SJCRH30 (cell line): ENCODE data around the gene TIA1. TPM values are rescaled to one million over a fixed set of nuclear protein-coding genes. Genes with fewer than 3 reads are reported as not detected.
"Not testable (repeated sequence)": the region's sequence is repeated elsewhere in the genome, so short reads cannot be mapped to it uniquely, and the experiment has no call there.

Experiments used
- DNase-seq, 2 experiments: peaks; one replicate each; pipeline ENCODE4 v3.0.0-alpha.2; 2015 to 2020
- H3K27ac ChIP-seq: fragments of 250-450 bp; sonication (Bioruptor Pico); 2 replicates; pipeline ENCODE4 v1.5.1; 2020; ENCODE audit warnings: mild to moderate bottlenecking, moderate library complexity
- H3K27me3 ChIP-seq: fragments of 250-450 bp; sonication (Bioruptor Pico); 2 replicates; pipeline ENCODE4 v1.5.1; 2020; ENCODE audit warnings: mild to moderate bottlenecking, moderate library complexity
- H3K36me3 ChIP-seq: fragments of 250-450 bp; sonication (Bioruptor Pico); 2 replicates; pipeline ENCODE4 v1.5.1; 2020; ENCODE audit warnings: mild to moderate bottlenecking, moderate library complexity
- H3K4me1 ChIP-seq: fragments of 250-450 bp; sonication (Bioruptor Pico); 2 replicates; pipeline ENCODE4 v1.5.1; 2020; ENCODE audit warnings: mild to moderate bottlenecking, moderate library complexity
- H3K4me3 ChIP-seq: fragments of 250-450 bp; sonication (Bioruptor Pico); 2 replicates; pipeline ENCODE4 v1.5.1; 2020; ENCODE audit warnings: mild to moderate bottlenecking, moderate library complexity
- H3K9me3 ChIP-seq: fragments of 250-450 bp; sonication (Bioruptor Pico); replicated peaks from 2 replicates; pipeline ENCODE4 v1.5.1; 2020; ENCODE audit warnings: mild to moderate bottlenecking, moderate library complexity
- total RNA-seq: library from RNA; depleted of rRNA; stranded (reverse); fragments of >200 nt; shearing (Covaris generic); gene quantifications from 2 replicates; pipeline ENCODE4 v1.2.3, GENCODE V29; 2014

TIA1 gene
- total RNA-seq, 1 experiment from 2014 or later = 189 TPM

- Histone ChIP-seq H3K27me3 (no peaks in the 10 kb centered on the region), H3K4me3 (no peak overlapping the region), H3K9me3 (no peaks in the 10 kb centered on the region), H3K36me3 (peaks cover 34% of the 10 kb centered on the region), H3K4me1 (peaks cover 8% of the 10 kb centered on the region), H3K27ac (no peak overlapping the region)
- DNase-seq = no peak
Measured at GRCh38 chr2:70243806-70244584, 4.4 kb downstream of the TIA1 start.

DNA sequence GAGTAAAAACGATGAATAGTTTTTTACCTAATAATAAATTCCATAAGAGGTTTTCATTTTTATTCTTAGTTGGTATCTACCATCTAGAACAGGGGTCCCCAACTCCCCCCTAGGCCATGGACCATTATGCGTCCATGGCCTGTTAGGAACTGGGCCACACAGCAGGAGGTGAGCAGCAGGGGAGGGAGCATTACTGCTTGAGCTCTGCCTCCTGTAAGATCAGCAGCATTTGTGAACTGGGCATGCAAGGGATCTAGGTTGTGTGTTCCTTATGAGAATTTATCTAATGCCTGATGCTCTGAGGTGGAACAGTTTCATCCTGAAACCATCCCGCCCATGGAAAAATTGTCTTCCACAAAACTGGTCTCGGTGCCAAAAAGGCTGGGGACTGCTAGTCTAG is 5.9 kb downstream of the TIA1 start:
- DNase-seq = no peak
- Histone ChIP-seq H3K27me3 (no peaks in the 10 kb centered on the region), H3K9me3 (no peaks in the 10 kb centered on the region)

DNA sequence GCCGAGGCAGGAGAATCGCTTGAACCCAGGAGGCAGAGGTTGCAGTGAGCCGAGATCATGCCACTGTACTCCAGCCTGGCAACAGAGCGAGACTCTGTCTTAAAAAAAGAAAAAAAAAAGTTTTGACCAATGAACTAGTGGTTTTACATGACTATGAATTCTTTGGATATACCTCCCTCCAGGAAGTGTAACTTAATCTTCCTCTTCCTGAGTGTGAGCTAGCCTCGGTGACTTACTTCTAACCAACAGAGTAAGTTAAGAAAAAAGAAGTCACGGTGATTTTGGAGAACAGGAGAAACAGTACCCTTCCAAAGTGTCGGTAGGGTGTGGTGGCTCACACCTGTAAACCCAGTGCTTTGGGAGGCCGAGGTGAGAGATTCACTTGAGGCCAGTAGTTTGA is 7.1 kb downstream of the TIA1 start:
- H3K36me3 ChIP-seq = peaks cover 53% of the 10 kb centered on the region
- no peaks in the 10 kb centered on the region for H3K27me3 ChIP-seq
- H3K27ac ChIP-seq = no peak overlapping the region
- DNase-seq = peak in 1 of 2 experiments; percentile 23
- no peaks in the 10 kb centered on the region for H3K9me3 ChIP-seq
- H3K4me3 ChIP-seq = no peak overlapping the region
- H3K4me1 ChIP-seq = peaks cover 8% of the 10 kb centered on the region

More for the DNA sequence above, 5.9 kb downstream of the TIA1 start:
- peaks cover 42% of the 10 kb centered on the region for H3K36me3 ChIP-seq
- no peak overlapping the region for H3K27ac ChIP-seq
- peaks cover 8% of the 10 kb centered on the region for H3K4me1 ChIP-seq
- no peak overlapping the region for H3K4me3 ChIP-seq

DNA sequence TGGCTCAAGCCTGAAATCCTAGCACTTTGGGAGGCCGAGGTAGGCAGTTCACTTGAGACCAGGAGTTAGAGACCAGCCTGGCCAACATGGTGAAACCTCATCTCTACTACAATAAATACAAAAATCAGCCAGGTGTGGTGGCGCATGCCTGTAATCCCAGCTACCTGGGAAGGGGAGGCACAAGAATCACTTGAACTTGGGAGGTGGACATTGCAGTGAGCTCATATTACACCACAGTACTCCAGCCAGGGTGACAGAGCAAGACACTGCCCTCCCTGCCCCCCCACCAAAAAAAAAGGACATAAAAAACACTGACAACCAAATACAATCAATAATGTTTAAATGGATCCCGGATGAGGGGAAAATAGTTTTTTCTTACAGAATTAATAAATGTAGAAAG is 7.8 kb downstream of the TIA1 start:
- Histone ChIP-seq H3K4me1 (peaks cover 8% of the 10 kb centered on the region), H3K36me3 (peaks cover 52% of the 10 kb centered on the region), H3K27ac (no peak overlapping the region), H3K4me3 (no peak overlapping the region), H3K27me3 (no peaks in the 10 kb centered on the region), H3K9me3 (no peaks in the 10 kb centered on the region)
- no peak for DNase-seq

DNA sequence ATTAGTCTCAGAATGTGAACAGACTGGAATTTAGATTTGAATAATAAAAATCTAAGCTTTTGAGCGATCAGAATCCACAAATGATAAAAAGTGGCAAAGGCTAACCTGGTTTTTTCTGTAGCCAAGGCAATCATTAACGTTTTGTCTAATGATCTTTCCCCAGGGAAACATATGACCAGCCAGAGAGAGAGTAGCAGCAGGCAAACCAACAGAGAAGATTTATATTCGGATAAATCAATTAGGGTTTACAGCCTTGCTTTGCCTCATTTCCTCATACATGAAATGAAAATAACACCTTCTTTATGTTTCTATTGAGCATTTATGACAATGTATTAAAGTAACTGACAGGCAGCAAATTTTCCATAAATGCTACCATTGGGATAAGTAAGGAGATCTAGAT is 14.5 kb downstream of the TIA1 start:
- H3K27ac ChIP-seq = no peak overlapping the region
- H3K4me1 ChIP-seq = no peaks in the 10 kb centered on the region
- peaks cover 79% of the 10 kb centered on the region for H3K36me3 ChIP-seq
- H3K9me3 ChIP-seq = no peaks in the 10 kb centered on the region
- H3K27me3 ChIP-seq = no peaks in the 10 kb centered on the region
- no peak overlapping the region for H3K4me3 ChIP-seq
- DNase-seq = no peak

DNA sequence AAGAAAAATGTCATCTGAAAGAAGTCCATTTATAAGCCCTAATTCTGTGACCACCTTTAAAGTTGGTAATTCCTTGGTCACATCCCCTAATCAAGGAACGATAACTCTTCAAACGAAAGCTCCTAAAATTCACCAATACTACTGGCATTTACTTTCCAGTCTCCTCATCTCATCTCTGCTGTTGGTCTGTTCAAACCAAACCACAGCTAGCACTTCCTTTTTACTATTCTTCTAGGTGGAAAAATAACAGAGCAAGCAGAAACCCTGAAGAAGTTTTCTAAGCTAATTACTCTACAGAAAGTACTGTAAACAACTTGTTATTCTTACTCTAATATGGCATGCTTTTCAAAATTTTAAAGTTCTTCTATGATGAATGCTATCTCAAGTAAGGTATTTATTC is 21.6 kb downstream of the TIA1 start:
- H3K4me1 ChIP-seq = no peaks in the 10 kb centered on the region
- H3K36me3 ChIP-seq = peaks cover 97% of the 10 kb centered on the region
- no peak overlapping the region for H3K27ac ChIP-seq

DNA sequence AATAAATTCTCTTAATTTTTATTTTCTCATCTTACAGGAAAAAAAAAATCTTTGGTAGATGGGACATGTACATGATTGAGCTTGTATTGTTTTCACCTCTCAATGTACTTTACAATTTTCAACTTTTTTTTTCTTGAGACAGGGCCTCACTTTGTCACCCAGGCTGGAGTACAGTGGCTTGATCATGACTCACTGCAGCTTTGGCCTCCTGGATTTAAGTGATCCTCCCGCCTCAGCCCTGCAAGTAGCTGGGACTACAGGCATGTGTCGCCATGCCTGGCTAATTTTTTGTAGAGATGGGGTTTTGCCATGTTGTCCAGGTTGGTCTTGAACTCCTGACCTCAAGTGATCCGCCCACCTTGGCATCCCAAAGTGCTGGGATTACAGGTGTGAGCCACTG is 25.1 kb downstream of the TIA1 start:
- not testable (repeated sequence) for H3K4me1 ChIP-seq, DNase-seq, H3K27ac ChIP-seq, H3K4me3 ChIP-seq, H3K27me3 ChIP-seq, H3K9me3 ChIP-seq
- H3K36me3 ChIP-seq = peaks cover 98% of the 10 kb centered on the region

More for the DNA sequence above, 21.6 kb downstream of the TIA1 start:
- Histone ChIP-seq H3K9me3 (no peaks in the 10 kb centered on the region), H3K27me3 (no peaks in the 10 kb centered on the region), H3K4me3 (no peak overlapping the region)
- DNase-seq = no peak

GRCh38 chr2:70214953-70215549 is 33.4 kb downstream of the TIA1 start:
- Histone ChIP-seq H3K27ac (no peak overlapping the region), H3K27me3 (no peaks in the 10 kb centered on the region), H3K36me3 (peaks cover 82% of the 10 kb centered on the region), H3K4me1 (no peaks in the 10 kb centered on the region), H3K9me3 (no peaks in the 10 kb centered on the region), H3K4me3 (no peak overlapping the region)
- no peak for DNase-seq

- no peaks in the 10 kb centered on the region for H3K4me1 ChIP-seq
- no peaks in the 10 kb centered on the region for H3K27me3 ChIP-seq
- H3K9me3 ChIP-seq = no peaks in the 10 kb centered on the region
- H3K36me3 ChIP-seq = peaks cover 81% of the 10 kb centered on the region
- no peak overlapping the region for H3K4me3 ChIP-seq
- DNase-seq = no peak
- H3K27ac ChIP-seq = no peak overlapping the region
Measured at GRCh38 chr2:70214365-70214764, 34.1 kb downstream of the TIA1 start.

DNA sequence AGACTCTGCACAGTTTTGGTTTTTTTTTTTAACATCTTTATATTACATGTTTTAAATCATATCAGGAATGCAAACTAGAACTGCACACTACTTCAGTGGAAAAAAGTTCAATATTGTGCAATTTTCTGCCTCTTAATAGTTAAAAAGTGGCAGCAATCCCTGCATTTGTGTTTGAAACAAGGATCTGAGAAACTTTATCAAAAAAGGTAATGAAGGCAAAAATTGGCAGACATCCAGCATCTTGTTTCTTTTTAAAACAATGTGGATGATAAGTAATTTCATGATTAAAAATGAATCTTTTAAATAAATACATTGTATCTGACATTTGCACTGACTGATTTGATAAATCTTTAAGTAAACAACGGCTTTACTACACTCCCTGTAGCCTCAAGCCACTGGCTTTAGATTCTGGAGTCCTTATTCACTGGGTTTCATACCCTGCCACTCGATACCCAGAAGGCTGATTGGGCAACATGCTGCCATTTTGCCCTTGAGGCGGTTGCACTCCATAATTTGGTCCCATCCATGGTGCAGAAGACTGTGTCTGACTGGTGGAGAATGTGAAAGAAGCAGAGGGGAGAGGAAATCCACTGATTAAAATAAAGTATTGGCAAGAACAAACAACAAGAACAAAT is 36.0 kb downstream of the TIA1 start:
- Histone ChIP-seq H3K27ac (no peak overlapping the region), H3K4me1 (no peaks in the 10 kb centered on the region), H3K27me3 (no peaks in the 10 kb centered on the region), H3K36me3 (peaks cover 64% of the 10 kb centered on the region), H3K9me3 (no peaks in the 10 kb centered on the region), H3K4me3 (no peak overlapping the region)
- no peak for DNase-seq

GRCh38 chr2:70211595-70211994 is 36.8 kb downstream of the TIA1 start:
- Histone ChIP-seq H3K27me3 (no peaks in the 10 kb centered on the region), H3K36me3 (peaks cover 56% of the 10 kb centered on the region), H3K27ac (no peak overlapping the region), H3K4me3 (no peak overlapping the region), H3K9me3 (no peaks in the 10 kb centered on the region), H3K4me1 (no peaks in the 10 kb centered on the region)
- DNase-seq = no peak

DNA sequence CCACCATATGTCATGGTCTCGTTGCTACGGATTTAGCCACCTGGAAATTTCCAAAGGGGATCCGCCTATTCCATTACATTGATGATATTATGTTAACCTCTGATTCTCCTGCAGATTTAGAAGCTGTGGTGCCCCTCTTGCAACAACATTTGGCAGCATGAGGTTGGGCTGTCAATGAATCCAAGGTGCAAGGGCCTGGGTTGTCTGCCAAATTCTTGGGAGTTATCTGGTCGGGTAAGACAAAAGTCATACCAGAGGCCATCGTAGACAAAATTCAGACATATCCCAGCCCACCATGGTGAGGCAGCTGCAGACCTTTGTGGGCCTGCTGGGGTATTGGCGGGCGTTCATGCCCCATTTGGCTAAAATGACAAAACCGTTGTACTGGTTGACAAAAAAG is 44.0 kb downstream of the TIA1 start:
- Histone ChIP-seq H3K27ac (no peak overlapping the region), H3K27me3 (no peaks in the 10 kb centered on the region), H3K4me3 (no peak overlapping the region), H3K4me1 (no peaks in the 10 kb centered on the region), H3K36me3 (peaks cover 2% of the 10 kb centered on the region), H3K9me3 (no peaks in the 10 kb centered on the region)
- no peak for DNase-seq

GRCh38 chr2:70203086-70203485 is 45.3 kb downstream of the TIA1 start:
- H3K36me3 ChIP-seq = no peaks in the 10 kb centered on the region
- no peaks in the 10 kb centered on the region for H3K9me3 ChIP-seq

DNA sequence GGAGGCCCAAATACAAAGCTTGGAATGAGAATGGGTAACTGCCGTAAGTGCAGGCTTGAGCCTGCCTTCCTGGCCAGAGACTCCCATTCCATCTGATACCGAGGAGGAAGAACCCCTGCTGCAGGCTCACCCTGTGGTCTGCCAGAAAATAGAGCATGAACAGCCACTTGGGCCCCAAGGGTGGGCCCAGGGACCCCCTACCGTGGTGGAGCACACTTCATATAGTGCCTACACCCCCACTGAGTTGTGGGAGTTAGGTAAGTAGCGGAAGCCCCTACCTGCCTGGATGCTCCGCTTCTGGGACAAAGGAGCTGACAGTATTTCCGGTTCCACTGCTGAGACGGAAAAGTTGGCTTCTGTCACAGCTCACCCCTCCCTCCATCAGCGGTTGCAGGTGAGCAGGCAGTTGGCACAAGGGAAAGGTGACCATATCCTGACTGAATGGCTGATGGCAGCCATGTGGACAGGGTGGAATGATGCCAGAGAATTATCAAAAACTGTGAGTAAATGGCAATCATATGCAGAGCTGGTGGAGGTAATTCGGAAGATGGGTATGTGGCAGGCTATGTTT is 46.1 kb downstream of the TIA1 start:
- H3K9me3 ChIP-seq = no peaks in the 10 kb centered on the region
- no peak overlapping the region for H3K27ac ChIP-seq
- DNase-seq = no peak
- H3K4me3 ChIP-seq = no peak overlapping the region
- H3K27me3 ChIP-seq = no peaks in the 10 kb centered on the region
- no peaks in the 10 kb centered on the region for H3K4me1 ChIP-seq
- H3K36me3 ChIP-seq = no peaks in the 10 kb centered on the region

More at GRCh38 chr2:70203086-70203485, 45.3 kb downstream of the TIA1 start:
- H3K4me3 ChIP-seq = no peak overlapping the region
- DNase-seq = no peak
- no peaks in the 10 kb centered on the region for H3K4me1 ChIP-seq
- H3K27me3 ChIP-seq = no peaks in the 10 kb centered on the region
- H3K27ac ChIP-seq = no peak overlapping the region

- Histone ChIP-seq H3K36me3 (no peaks in the 10 kb centered on the region), H3K4me1 (no peaks in the 10 kb centered on the region)
- DNase-seq = no peak
Measured at GRCh38 chr2:70201831-70202230, 46.6 kb downstream of the TIA1 start.

More at GRCh38 chr2:70201831-70202230, 46.6 kb downstream of the TIA1 start:
- Histone ChIP-seq H3K9me3 (no peaks in the 10 kb centered on the region), H3K27ac (no peak overlapping the region), H3K4me3 (no peak overlapping the region), H3K27me3 (no peaks in the 10 kb centered on the region)
